ENCODE data around the gene SPC25. TPM values are rescaled to one million over a fixed set of nuclear protein-coding genes. Genes with fewer than 3 reads are reported as not detected.
A peak's percentile ranks its signal among the peaks of the same experiment; 100 is the strongest.

SPC25 gene
- total and polyA plus RNA-seq, 11 donors, result 0.14 to 3.8 (median 0.65) TPM; not detected in 5

- 65 to 73% (median 68%) methylated on average over 6 of the region's 6 CpGs for WGBS, 4 donors
Observed at GRCh38 chr2:168912466-168912865, 22.2 kb upstream of the SPC25 start.

GRCh38 chr2:168910330-168910729, 20.1 kb upstream of the SPC25 start:
- WGBS, 4 donors, result 70 to 77% (median 74%) methylated on average over 5 of the region's 5 CpGs
- Histone ChIP-seq H3K4me3 (no peak overlapping the region), H3K27ac (no peak overlapping the region), H3K27me3 (peaks cover 0 to 6% (median 0%) of the 10 kb centered on the region in 9 donors), H3K4me1 (peaks cover 0 to 7% (median 0%) of the 10 kb centered on the region in 12 donors), H3K36me3 (no peaks in the 10 kb centered on the region), H3K9me3 (no peaks in the 10 kb centered on the region)
- TF ChIP-seq CTCF (IDR thresholded peaks at IDR 0.05), result no peak
- intact Hi-C loops (cut with DNase I), result no loop called here
- DNase-seq (no peak), ATAC-seq (no peak)

More at GRCh38 chr2:168912466-168912865, 22.2 kb upstream of the SPC25 start:
- DNase-seq, result no peak
- peaks cover 0 to 7% (median 0%) of the 10 kb centered on the region in 12 donors for H3K4me1 ChIP-seq
- peaks cover 0 to 5% (median 0%) of the 10 kb centered on the region in 12 donors for H3K9me3 ChIP-seq
- H3K4me3 ChIP-seq, result peak overlapping the region in 6 of 12 donors; percentile 1 to 32 (median 18)
- intact Hi-C loops (cut with DNase I), result loop anchor here in 1 of 10 donors (2.0 kb wide), 1 partner anchor 142 kb away; no protein-coding TSS in a partner anchor
- no peak overlapping the region for H3K27ac ChIP-seq
- TF ChIP-seq CTCF (IDR thresholded peaks at IDR 0.05) (no peak), POLR2A (IDR thresholded peaks at IDR 0.05) (no peak)
- no peak for ATAC-seq
- no peaks in the 10 kb centered on the region for H3K36me3 ChIP-seq
- H3K27me3 ChIP-seq, result peaks cover 0 to 6% (median 0%) of the 10 kb centered on the region in 9 donors

- H3K9me3 ChIP-seq, result no peaks in the 10 kb centered on the region
- TF ChIP-seq POLR2A (IDR thresholded peaks at IDR 0.05), result no peak
- no peak for TF ChIP-seq CTCF (IDR thresholded peaks at IDR 0.05)
- intact Hi-C loops (cut with DNase I), result no loop called here
- H3K27me3 ChIP-seq, result peaks cover 0 to 6% (median 0%) of the 10 kb centered on the region in 9 donors
- H3K27ac ChIP-seq, result no peak overlapping the region
- 90 to 92% (median 91%) methylated on average over 8 of the region's 8 CpGs for WGBS, 4 donors
- H3K4me3 ChIP-seq, result no peak overlapping the region
- DNase-seq (no peak), ATAC-seq (no peak)
- peaks cover 0 to 7% (median 0%) of the 10 kb centered on the region in 12 donors for H3K4me1 ChIP-seq
- H3K36me3 ChIP-seq, result no peaks in the 10 kb centered on the region
Observed at GRCh38 chr2:168907940-168908662, 17.9 kb upstream of the SPC25 start.

GRCh38 chr2:168904358-168904757, 14.1 kb upstream of the SPC25 start:
- DNase-seq (no peak), ATAC-seq (no peak)
- TF ChIP-seq POLR2A (IDR thresholded peaks at IDR 0.05) (no peak), CTCF (IDR thresholded peaks at IDR 0.05) (no peak)
- no peaks in the 10 kb centered on the region for H3K9me3 ChIP-seq
- H3K4me3 ChIP-seq, result no peak overlapping the region
- no peaks in the 10 kb centered on the region for H3K36me3 ChIP-seq
- intact Hi-C loops (cut with DNase I), result no loop called here
- H3K27ac ChIP-seq, result no peak overlapping the region
- H3K27me3 ChIP-seq, result peaks cover 0 to 5% (median 0%) of the 10 kb centered on the region in 9 donors
- no peaks in the 10 kb centered on the region for H3K4me1 ChIP-seq
- WGBS, 4 donors, result 87 to 92% (median 90%) methylated on average over 3 of the region's 3 CpGs
